Fibroblast of skin of right biceps (primary cell): Measurements from ENCODE around the gene KLHL15.

ENCODE experiments used
- DNase-seq: peaks from one replicate; pipeline ENCODE4 v3.0.0-alpha.2; 2013

Gene KLHL15

DNA sequence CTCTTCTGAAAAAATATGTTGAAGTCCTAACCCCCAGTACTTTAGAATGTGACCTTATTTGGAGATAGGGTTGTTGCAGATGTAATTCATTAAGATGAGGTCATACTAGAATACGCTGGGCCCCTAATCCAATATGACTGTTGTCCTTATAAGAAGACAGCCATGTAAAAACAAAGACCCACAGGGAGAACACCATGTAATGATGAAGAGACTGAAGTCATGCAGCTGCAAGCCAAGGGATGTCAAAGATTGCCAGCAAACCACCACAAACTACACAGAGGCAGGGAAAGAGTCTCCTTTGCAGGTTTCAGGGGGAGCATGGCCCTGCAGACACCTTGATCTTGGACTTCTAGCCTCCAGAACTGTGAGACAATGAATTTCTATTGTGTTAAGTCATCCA is 81.8 kb downstream of the KLHL15 start:
- DNase-seq, result peak; percentile 31

- no peak for DNase-seq
Observed at GRCh38 chrX:23944234-23944633, 82.8 kb downstream of the KLHL15 start.

GRCh38 chrX:23939203-23939602 is 87.8 kb downstream of the KLHL15 start:
- no peak for DNase-seq

DNA sequence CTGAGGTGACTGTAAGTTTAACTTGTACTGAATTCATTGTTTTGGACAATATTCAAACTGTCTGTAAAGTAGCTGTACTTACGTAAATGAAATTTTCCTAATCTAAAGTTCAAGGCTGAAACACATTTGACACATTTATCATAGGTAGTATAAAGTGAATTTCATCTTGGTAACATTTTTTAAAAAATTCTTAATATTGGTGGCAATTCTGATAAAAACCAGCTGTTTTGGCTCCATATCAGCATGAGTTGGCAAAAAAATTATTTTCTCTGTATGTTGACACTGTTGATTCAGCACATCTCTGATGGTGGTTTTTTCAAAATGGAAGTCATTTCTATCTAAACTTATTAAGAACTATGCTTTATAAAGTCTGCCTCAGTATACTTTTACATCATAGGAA is 88.3 kb downstream of the KLHL15 start:
- DNase-seq, result peak; percentile 8

DNA sequence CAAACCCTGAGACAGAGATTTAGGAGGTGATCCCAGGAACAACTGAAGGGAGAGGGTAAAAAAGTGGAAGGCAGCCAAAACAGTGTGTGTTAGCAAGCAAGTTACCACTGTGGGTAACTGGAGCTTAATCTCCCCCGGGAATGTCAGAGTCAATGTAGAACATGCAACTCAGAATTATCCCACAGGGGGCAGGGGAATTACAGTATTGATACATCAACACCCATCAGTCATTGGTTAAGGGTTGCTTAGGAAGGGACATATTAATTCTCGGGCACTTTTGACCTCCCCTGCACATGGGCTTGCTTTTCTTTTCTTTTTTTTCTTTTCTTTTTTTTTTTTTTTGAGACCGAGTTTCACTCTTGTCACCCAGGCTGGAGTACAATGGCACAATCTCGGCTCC is 89.9 kb downstream of the KLHL15 start:
- peak; percentile 26 for DNase-seq

- no peak for DNase-seq
Observed at GRCh38 chrX:23936180-23936579, 90.8 kb downstream of the KLHL15 start.

- peak; percentile 27 for DNase-seq
Observed at GRCh38 chrX:23935106-23935505, 91.9 kb downstream of the KLHL15 start.
